Pancreas (tissue), 10 donors: Measurements from ENCODE around the gene SLC35F2. TPM values are rescaled to one million over a fixed set of nuclear protein-coding genes. Genes with fewer than 3 reads are reported as not detected.

ENCODE experiments used
- ATAC-seq, 4 donors: fragments of 200-7000 bp; cut with Tn5 transposase; one replicate each; pipeline versions ENCODE4 v1.8.0 to v1.9.1; 2020; ENCODE audit warnings: mild to moderate bottlenecking in 4 of 4, moderate library complexity in 4 of 4
- DNase-seq, 6 donors: peaks; one replicate each; pipeline ENCODE4 v3.0.0-alpha.2; 2020
- FAIRE-seq: peaks from 2 replicates; lab custom pipeline; 2012; peaks lifted over from hg19 to GRCh38; lab: Jason Lieb, UNC
- H3K27ac ChIP-seq, 4 donors: fragments of 200-600 bp; sonication (generic); 1 replicate in 3 of 4; 2 replicates in 1 of 4; pipeline versions ENCODE4 v1.5.0 to v1.8.0; 2020
- H3K27me3 ChIP-seq, 4 donors: fragments of 200-600 bp; one replicate each; pipeline ENCODE4 v1.8.0; 2021
- H3K36me3 ChIP-seq, 3 donors: fragments of 200-600 bp; sonication (generic) in 1 of 3; one replicate each; pipeline versions ENCODE4 v1.5.0 to v1.8.0; 2020 to 2021
- H3K4me1 ChIP-seq, 3 donors: fragments of 200-600 bp; one replicate each; pipeline ENCODE4 v1.8.0; 2021
- H3K4me3 ChIP-seq, 4 donors: fragments of 200-600 bp; sonication (generic) in 2 of 4; one replicate each; pipeline versions ENCODE4 v1.5.0 to v1.8.0; 2020 to 2021
- H3K9me3 ChIP-seq, 4 donors: fragments of 200-600 bp; one replicate each; pipeline ENCODE4 v1.8.0; 2021
- CTCF ChIP-seq, 4 donors: fragments of 200-600 bp; sonication (generic) in 3 of 4; IDR thresholded peaks; one replicate each; pipeline versions ENCODE4 v1.5.0 to v1.8.0; 2021; ENCODE audit warnings: antibody characterized with exemption in 4 of 4
- WGBS, 2 donors: extraction: QIAGEN DNeasy Blood & Tissue Kit; methylation state at CpG; one replicate each; pipeline ENCODE4 v1.1.7; 2013; 5-methylcytosine and 5-hydroxymethylcytosine counted together
- intact Hi-C, 3 donors: fragments of 100-400 bp; cut with DNase I; formaldehyde crosslinking; loops; one replicate each; pipeline versions ENCODE4 v1.11.1 to v1.14.2; 2022
- polyA plus RNA-seq, 2 donors: library from polyadenylated mRNA; stranded (reverse); fragments of 200-250 nt; gene quantifications; one replicate each; pipeline ENCODE4 v1.2.3, GENCODE V29; 2013
- total RNA-seq, 6 donors: library from RNA; stranded (reverse); fragmentation: NEBNext Ultra II Directional in 4 of 6; extraction: Animal tissue kit (Norgen Biotek cat#: 25700) in 4 of 6; gene quantifications; one replicate each; pipeline versions ENCODE4 v1.2.1 to v1.2.4, GENCODE V29; 2021 to 2023
- donor health status: healthy with polysubstance abuse.
- donor health status: DM: no; HTN: no; CAD: no; lungs with moderate emphysema.
- donor health status: DM: no; HTN: no; CAD: no.
- donor health status: control.
- donor health status: control.
- donor health status: Bipolar disorder and iron deficiency.
- donor health status: DM: yes; HTN: yes; CAD: no.
- donor health status: DM: no; HTN: no; CAD: no.
- donor health status: DM: no; HTN: no; CAD: no.
- donor health status: DM: yes; HTN: yes; CAD: no.

SLC35F2 gene
- total and polyA plus RNA-seq, 8 donors, result 2.8 to 6.7 (median 5.0) TPM

GRCh38 chr11:107821199-107821927 lies 37.2 kb downstream of the SLC35F2 start:
- H3K27ac ChIP-seq, result no peak overlapping the region
- FAIRE-seq (no peak), DNase-seq (no peak), ATAC-seq (no peak)
- no peaks in the 10 kb centered on the region for H3K9me3 ChIP-seq
- intact Hi-C loops, result no loop called here
- H3K4me1 ChIP-seq, result no peaks in the 10 kb centered on the region
- TF ChIP-seq CTCF (IDR thresholded peaks at IDR 0.05), result no peak
- H3K4me3 ChIP-seq, result no peak overlapping the region
- WGBS, 2 donors, result 38 to 49% methylated on average over 3 of the region's 3 CpGs
- no peaks in the 10 kb centered on the region for H3K27me3 ChIP-seq
- H3K36me3 ChIP-seq, result no peaks in the 10 kb centered on the region

- TF ChIP-seq CTCF (IDR thresholded peaks at IDR 0.05), result no peak
- Histone ChIP-seq H3K9me3 (no peaks in the 10 kb centered on the region), H3K4me3 (no peak overlapping the region), H3K4me1 (no peaks in the 10 kb centered on the region), H3K27me3 (no peaks in the 10 kb centered on the region), H3K36me3 (no peaks in the 10 kb centered on the region), H3K27ac (no peak overlapping the region)
- no peak for DNase-seq
- FAIRE-seq, result no peak
- no peak for ATAC-seq
- intact Hi-C loops, result no loop called here
- WGBS, 2 donors, result 78% methylated on average over 5 of the region's 5 CpGs
Measured at GRCh38 chr11:107819361-107820014, 39.1 kb downstream of the SLC35F2 start.

- H3K9me3 ChIP-seq, result no peaks in the 10 kb centered on the region
- FAIRE-seq (no peak), ATAC-seq (no peak)
Measured at GRCh38 chr11:107818491-107818890, 40.1 kb downstream of the SLC35F2 start.

GRCh38 chr11:107816028-107816427 lies 42.6 kb downstream of the SLC35F2 start:
- 84 to 96% methylated on average over 2 of the region's 2 CpGs for WGBS, 2 donors
- FAIRE-seq, result no peak
- no peaks in the 10 kb centered on the region for H3K9me3 ChIP-seq
- H3K27me3 ChIP-seq, result no peaks in the 10 kb centered on the region
- DNase-seq, result no peak
- intact Hi-C loops, result no loop called here
- no peak for ATAC-seq
- H3K4me3 ChIP-seq, result no peak overlapping the region
- no peak overlapping the region for H3K27ac ChIP-seq
- no peaks in the 10 kb centered on the region for H3K4me1 ChIP-seq
- H3K36me3 ChIP-seq, result no peaks in the 10 kb centered on the region
- TF ChIP-seq CTCF (IDR thresholded peaks at IDR 0.05), result no peak

More at GRCh38 chr11:107818491-107818890, 40.1 kb downstream of the SLC35F2 start:
- no peak for DNase-seq
- Histone ChIP-seq H3K36me3 (no peaks in the 10 kb centered on the region), H3K4me1 (no peaks in the 10 kb centered on the region), H3K4me3 (no peak overlapping the region), H3K27me3 (no peaks in the 10 kb centered on the region), H3K27ac (no peak overlapping the region)
- TF ChIP-seq CTCF (IDR thresholded peaks at IDR 0.05), result no peak
- intact Hi-C loops, result no loop called here
- WGBS, 2 donors, result 97 to 98% methylated on average over 3 of the region's 3 CpGs

- Histone ChIP-seq H3K36me3 (no peaks in the 10 kb centered on the region), H3K9me3 (no peaks in the 10 kb centered on the region)
- TF ChIP-seq CTCF (IDR thresholded peaks at IDR 0.05), result no peak
Measured at GRCh38 chr11:107810875-107811274, 47.7 kb downstream of the SLC35F2 start.

More at GRCh38 chr11:107810875-107811274, 47.7 kb downstream of the SLC35F2 start:
- DNase-seq (no peak), ATAC-seq (no peak), FAIRE-seq (no peak)
- no peaks in the 10 kb centered on the region for H3K4me1 ChIP-seq
- H3K27me3 ChIP-seq, result no peaks in the 10 kb centered on the region
- intact Hi-C loops, result no loop called here
- no peak overlapping the region for H3K27ac ChIP-seq
- H3K4me3 ChIP-seq, result no peak overlapping the region
